GM21526 (cell line): ENCODE data around the gene ITPR2.
"Not testable (repeated sequence)": the region's sequence is repeated elsewhere in the genome, so short reads cannot be mapped to it uniquely, and the experiment has no call there.

ENCODE experiments used
- ATAC-seq: cut with Tn5 transposase; IDR thresholded peaks from one replicate; pipeline ENCODE4 v1.9.1; 2021; ENCODE audit warnings: moderate library complexity; ENCODE audit not compliant: unreplicated experiment, low FRiP score

The ITPR2 gene

DNA sequence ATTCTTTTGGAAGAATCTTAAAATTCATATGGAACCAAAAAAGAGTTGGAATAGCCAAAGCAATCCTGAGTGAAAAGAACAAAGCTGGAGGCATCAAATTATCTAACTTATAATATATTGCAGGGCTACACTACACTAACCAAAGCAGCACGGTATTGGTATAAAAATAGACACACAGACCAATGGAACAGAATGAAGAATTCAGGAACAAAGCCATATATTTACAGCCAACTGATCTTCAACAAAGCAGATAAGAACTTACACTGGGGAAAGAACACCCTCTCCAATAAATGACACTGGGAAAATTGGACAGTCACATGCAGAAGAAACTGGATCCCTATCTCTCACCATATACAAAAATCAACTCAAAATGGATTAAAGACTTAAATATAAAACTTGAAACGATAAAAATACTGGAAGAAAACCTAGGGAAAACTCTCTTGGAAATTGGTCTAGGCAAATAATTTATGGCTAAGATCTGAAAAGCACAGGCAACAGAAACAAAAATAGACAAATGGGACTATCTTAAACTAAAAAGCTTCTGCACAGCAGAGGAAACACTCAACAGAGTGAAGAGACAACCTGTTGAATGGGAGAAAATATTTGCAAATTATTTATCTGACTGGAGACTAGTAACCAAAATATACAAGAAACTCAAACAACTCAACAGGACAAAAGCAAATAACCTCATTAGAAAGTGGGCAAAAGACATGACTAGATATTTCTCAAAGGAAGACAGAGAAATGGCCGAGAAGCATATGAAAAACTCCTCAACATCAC is 286.3 kb downstream of the ITPR2 start:
- ATAC-seq, result no peak

DNA sequence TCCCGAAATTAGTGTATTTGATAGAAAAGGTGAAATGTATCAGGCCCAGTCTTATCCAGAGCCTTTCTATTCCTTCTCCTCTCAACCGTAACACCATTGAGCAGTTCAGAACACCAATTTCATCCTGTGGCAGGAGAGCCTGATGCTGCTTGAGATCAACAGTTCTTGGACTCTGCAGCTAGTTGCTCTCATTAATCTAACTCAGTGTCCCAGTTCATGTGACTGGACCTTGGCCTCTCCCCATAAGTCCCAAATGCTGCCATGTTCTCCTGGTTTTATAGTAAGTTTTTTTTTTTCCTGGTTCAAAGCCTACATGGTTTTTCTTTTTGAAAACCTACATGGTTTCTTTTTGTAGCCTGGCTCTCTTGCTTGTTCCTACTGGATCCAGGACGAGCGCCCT is 293.9 kb downstream of the ITPR2 start:
- no peak for ATAC-seq

GRCh38 chr12:26537651-26538050 is 295.3 kb downstream of the ITPR2 start:
- ATAC-seq, result no peak

DNA sequence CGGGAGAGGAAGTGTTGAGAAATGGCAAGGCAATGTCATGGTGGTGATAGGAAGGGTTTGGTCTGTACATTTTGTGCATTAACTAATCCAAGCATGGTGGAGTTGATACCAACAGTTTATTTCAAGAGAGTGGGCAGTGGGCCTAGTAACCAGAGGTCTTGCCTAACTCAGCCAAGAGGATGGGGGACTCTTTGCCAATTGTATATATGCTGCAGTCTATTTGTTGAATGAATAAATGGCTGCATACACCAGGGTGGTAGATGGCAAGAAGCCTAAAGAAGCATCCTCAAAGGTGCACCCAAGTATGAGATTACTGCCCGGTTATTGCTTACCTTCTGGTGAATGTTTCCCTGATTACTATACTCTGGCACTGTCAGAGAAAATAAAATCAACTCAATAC is 295.9 kb downstream of the ITPR2 start:
- ATAC-seq, result no peak

GRCh38 chr12:26535826-26536225 is 297.2 kb downstream of the ITPR2 start:
- ATAC-seq, result no peak

GRCh38 chr12:26534071-26534470 is 298.9 kb downstream of the ITPR2 start:
- no peak for ATAC-seq

- ATAC-seq, result no peak
Measured at GRCh38 chr12:26533211-26533610, 299.8 kb downstream of the ITPR2 start.

DNA sequence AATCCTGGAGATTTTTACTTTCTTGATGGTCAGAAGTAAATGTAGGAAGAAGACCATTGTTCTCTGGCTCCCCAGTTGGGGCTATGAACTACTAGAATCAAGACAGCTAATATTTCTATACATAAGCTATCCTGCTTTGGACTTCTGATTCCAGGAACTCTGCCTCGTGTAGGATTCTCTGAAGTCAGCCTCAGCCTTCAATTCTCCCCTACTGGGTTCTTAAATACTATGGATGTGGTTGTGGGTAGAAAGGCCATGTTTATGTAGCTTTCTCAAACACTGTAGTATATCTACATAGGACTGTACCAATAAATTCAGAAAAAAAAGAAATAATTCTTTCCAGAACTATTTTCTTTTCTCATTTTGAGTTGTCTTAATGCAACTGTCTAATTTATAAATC is 302.5 kb downstream of the ITPR2 start:
- no peak for ATAC-seq

GRCh38 chr12:26528943-26529342 is 304.1 kb downstream of the ITPR2 start:
- ATAC-seq, result no peak

- ATAC-seq, result no peak
Measured at GRCh38 chr12:26527682-26528081, 305.3 kb downstream of the ITPR2 start.

- ATAC-seq, result no peak
Measured at GRCh38 chr12:26524862-26525465, 308.0 kb downstream of the ITPR2 start.

DNA sequence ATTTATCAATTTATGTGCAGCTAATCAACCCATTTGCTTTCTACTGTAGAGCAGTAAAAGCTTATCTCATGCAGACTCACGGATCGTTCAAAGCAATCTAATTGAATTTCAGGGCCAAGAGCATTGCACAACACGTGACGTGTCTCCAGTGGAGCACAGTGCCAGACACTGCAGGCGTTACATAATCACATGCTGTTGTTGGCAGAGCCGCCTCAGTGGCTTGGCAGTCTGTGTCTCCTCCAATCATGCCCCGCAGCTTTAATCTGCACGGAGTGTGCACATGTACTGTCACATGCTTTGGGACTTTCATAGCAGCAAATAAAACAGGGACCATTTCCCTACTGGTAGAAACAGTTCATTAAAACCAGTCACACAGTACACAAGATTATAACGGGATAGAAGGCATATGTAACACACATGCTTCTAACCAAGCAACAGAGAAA is 309.3 kb downstream of the ITPR2 start:
- no peak for ATAC-seq

DNA sequence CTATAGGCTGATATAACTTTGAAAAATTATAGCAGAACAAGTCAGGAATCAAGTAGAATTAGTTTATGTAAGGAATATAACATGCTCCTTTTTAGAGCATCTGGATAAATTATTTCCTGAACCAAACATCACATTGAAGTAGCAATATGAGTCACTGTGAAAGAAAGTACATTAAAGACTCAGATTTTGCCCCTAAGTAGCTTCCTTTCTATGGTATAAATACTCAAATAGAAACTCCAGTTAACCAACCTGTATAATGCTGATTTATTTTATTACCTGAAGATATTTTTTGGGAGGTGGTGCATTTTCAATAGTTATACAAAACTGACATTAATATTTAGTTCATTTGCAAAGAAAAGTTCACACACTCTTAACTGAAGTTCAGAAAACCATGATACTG is 312.1 kb downstream of the ITPR2 start:
- ATAC-seq, result no peak

DNA sequence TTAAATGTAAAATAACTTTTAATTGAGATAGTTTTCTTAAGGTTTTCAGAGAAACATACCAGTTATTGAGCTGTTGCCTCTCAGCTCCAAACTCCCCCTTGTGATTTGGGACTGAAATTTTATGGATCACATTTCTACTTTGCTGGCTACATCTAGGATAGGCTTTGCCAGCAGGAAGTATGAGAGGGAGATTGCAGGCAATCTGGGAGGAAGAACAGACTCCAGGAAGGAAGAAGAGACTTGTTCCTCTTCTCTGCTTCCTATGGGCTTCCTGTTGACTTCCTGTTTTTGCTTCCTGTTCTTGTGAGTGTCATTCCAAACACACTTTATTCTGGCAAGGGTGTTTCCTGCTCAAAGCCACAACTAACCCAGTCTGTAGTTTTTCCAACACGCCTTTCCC is 312.9 kb downstream of the ITPR2 start:
- ATAC-seq, result no peak

DNA sequence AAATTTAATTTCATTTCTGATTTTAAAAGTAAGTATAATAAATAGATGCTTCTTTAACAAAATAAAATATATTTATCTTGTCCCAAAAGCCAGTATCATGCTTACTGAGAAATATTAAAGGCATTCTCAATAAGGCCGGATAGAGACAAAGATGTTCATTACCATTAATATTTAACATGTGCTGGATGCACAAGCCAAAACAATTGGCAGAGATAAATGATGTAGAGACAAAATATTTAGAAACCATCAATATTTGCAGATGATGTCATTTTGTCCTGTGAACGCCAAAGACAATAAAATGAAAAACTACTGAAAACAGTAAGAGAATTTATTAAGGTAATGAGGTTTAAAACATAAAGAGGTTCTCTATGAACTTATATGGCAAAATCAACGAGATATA is 313.5 kb downstream of the ITPR2 start:
- no peak for ATAC-seq

GRCh38 chr12:26517320-26517719 is 315.7 kb downstream of the ITPR2 start:
- ATAC-seq, result not testable (repeated sequence)

DNA sequence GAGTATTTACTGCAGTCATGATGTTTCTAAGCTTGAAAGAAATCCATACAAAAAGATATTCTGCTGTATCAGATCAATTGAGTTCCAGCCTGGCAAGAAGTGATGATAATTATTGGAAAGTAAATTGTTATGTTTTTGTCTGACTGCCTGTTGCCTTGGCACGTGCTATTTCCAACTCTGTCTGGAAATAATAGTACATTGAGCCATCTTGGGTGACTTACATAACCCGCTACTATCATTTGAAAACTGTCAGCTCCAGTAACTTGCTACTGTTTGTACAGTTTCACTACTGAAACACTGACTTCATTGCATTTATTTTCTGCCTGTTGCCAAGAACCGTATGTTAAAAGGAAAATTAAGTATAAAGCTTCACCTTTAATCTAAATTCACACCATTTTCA is 318.6 kb downstream of the ITPR2 start:
- no peak for ATAC-seq

GRCh38 chr12:26513363-26514043 is 319.5 kb downstream of the ITPR2 start:
- ATAC-seq, result no peak

DNA sequence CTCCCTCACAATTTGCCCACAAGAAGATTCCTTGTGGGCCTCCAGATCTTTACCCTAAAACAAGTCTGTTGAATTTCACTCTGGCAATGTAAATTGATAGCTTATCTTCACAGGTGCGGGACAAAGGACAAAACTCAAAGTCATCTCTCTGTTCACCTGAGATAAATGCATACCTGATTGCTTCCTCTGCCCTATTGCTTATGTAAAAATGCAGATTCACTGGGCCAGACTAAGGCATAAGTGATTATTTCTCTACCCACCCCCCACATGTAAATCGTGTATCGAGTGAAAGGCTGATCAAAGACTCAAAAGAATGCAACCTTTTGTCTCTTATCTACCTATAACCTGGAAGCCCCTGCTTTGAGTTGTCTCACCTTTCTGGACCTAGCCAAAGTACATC is 320.8 kb downstream of the ITPR2 start:
- ATAC-seq, result no peak

DNA sequence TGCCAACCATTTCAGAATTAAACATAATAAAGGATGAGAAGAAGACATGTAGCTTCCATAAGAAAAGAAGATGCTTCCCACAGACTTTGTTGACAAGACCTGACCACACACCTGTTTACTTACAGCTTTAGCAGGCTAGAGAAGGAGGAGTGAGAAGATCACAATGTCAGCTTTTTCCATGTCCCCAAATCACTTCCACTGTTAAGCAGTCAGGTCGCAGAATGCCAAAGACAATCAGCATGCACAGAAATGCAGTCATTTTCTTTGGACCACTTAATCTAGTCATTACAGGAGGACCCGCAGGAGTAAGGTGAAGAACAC is 322.7 kb downstream of the ITPR2 start:
- no peak for ATAC-seq

DNA sequence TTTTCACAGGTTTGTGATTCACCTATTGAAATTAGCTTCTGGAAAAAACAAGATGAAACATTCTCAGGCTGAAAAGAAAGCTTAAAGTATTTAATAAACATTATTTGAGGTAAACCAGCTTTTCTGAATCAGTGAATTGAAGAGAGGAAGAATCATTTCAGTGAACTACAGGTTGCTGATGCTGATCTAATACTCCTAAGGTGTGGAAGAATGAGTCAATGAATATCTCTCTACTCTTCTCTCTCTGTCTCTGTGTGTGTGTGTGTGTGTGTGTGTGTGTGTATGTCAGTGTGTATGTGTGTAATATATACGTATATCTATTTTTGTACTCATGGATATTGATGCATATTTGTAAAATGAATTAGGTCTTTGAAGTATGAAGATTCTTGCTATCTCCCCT is 325.4 kb downstream of the ITPR2 start:
- no peak for ATAC-seq
